Measurements from ENCODE around the gene BABAM2.

- TF ChIP-seq CTCF (IDR thresholded peaks at IDR 0.05) (no peak), POLR2A (IDR thresholded peaks at IDR 0.05) (no peak), POLR2AphosphoS5 (IDR thresholded peaks at IDR 0.05; ENCODE audit: insufficient read depth in 1 of 2, low read depth in 1 of 2) (no peak)
Observed at GRCh38 chr2:28038722-28039121, 148.2 kb downstream of the BABAM2 start.

Data from vagina (tissue), 2 donors.